ENCODE results near the gene MXI1. TPM values are rescaled to one million over a fixed set of nuclear protein-coding genes. Genes with fewer than 3 reads are reported as not detected.
"Not testable (repeated sequence)": the region's sequence is repeated elsewhere in the genome, so short reads cannot be mapped to it uniquely, and the experiment has no call there.

Gene MXI1
- polyA plus RNA-seq, 4 donors = 46.9 to 55.2 (median 50.0) TPM

DNA sequence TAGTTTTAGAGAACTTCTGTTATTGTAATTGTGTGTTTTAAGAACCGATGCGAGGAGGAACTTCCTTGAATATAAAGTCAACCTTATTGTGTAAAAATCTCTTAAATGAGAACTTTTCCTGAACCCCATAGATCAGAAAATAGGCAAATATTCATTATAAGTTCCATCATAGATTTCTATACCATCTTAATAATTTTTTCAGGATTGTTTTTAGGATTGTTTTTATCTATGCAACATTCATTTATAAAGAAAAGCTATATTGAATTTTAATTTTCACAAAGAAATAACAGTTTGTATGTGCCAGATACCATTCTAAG lies 99.0 kb downstream of the MXI1 start:
- DNase-seq (ENCODE audit: low read depth in 4 of 4, low spot score in 3 of 4) = no peak

GRCh38 chr10:110307805-110308204 lies 100.4 kb downstream of the MXI1 start:
- no peak for DNase-seq (ENCODE audit: low read depth in 4 of 4, low spot score in 3 of 4)

GRCh38 chr10:110310741-110311140 lies 103.3 kb downstream of the MXI1 start:
- DNase-seq (ENCODE audit: low read depth in 4 of 4, low spot score in 3 of 4) = no peak

DNA sequence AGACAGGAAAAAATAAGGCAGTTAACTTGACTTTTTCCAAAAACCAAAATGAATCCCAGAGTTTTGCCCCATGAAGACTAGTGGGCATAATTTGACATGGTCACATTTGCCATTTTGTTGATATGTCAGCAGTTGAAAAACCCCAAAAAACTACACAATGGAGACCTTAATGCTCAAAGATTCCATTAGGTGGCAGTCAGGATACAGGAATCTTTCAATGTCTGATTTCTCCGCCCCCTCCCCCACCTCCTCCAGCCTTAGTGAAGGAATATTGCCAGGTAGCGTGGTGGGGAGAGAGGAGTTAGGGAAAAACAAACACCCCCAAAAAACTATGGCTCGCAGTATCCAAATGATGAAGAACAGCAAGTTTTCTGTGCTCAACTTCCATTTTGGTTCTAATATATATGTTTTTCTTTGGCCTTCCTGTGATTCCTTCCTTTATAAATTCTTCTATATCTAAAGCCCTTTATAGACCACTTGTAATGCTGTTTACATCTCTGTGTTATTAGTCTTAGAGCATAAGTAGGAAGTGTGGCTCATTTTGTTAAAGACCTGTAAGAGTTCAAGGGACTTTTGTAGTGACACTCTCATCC lies 104.0 kb downstream of the MXI1 start:
- DNase-seq (ENCODE audit: low read depth in 4 of 4, low spot score in 3 of 4) = peak in 3 of 4 donors; percentile 44 to 49 (median 45)

- DNase-seq (ENCODE audit: low read depth in 4 of 4, low spot score in 3 of 4) = no peak
Measured at GRCh38 chr10:110312206-110312605, 104.8 kb downstream of the MXI1 start.

DNA sequence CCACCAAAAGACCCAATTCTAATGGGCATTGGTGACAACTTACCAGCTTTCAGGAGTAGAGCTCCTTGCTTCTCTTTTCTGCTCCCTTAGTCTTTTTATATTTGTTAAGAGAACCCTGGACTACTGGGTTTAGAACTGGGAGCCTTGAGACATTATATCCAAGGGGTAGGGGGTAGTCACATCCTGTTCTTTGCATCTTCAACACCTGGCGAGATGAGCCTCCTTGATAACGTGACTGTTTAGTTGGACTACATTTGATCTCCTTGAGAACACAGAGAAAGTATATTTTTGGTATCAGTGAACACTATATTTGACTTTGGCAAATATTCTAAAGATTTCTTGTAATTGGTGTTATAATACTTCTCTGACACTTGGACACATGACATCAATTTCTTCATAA lies 106.3 kb downstream of the MXI1 start:
- DNase-seq (ENCODE audit: low read depth in 4 of 4, low spot score in 3 of 4) = no peak

DNA sequence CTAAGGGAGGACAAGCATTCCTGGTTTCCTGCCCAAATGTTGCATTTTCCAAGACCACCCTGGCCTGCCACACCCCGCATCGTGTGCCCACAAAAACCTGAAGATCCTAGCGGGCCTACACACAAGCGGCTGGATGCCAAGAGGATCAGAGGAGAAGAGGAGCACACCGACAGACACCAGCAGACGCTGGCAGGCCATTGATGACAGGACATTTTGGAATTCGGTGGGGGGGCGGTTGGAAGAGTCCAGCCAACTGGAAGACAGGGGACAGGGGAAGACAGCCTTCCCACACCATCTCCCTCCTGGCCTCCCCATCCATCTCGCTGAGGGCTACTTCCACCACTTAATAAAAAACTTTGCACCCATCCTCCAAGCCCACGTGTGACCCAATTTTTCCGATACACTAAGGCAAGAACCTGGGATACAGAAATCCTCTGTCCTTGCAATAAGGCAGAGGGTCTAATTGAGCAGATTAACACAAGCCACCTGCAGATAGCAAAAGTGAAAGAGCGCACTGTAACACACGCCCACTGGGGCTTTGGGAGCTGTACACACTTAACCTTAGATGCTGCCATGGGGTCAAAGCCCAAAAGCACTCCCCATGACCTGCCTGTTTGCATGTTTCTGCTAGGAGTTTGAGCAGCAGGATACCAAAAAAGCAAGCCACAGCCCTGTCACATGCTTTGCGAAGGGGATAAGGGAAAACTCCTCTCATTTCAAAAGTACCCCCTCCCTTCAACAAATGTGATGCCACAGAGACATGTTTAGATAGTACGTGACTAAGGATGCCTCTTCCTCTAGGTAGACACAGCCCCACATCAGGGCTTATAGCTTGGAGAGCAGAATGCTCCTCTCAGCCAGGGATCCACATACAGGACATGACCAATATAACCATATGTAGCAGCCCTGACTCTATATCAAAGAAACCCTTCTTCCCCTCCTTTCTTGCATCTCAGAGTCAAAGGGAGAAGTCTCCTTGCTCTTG lies 110.8 kb downstream of the MXI1 start:
- DNase-seq (ENCODE audit: low read depth in 4 of 4, low spot score in 3 of 4) = no peak

DNA sequence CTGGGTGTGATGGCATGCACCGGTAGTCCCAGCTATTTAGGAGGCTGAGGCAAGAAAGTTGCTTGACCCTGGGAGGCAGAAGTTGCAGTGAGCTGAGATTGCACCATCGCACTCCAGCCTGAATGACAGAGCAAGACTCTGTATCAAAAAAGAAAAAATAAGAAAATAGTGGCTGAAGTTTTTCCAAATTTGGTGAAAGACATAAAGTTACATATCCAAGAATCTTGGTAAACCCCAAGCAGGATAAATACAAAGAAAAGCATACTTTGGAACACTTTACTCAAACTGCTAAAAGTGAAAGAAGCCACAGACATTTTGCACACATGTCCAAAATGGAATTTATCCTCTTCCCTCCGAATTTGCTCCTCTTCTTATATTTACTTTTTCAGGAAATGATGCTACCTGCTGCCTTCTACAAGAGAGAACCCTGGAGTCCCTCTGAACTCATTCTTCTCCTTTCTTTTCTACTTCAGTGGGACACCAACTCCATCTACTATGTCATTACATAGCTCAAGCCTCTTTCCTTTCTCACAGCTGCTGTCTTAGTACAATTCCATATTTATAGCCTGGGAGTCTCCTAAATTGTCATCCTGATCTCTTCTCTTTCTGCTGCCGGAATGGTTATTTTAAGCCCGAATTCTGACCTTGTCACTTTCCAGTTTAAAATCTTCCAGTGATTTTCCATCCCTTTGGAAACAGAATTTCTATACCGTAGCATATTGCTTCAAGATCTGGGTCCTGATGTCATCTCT lies 114.6 kb downstream of the MXI1 start:
- DNase-seq (ENCODE audit: low read depth in 4 of 4, low spot score in 3 of 4) = no peak

- no peak for DNase-seq (ENCODE audit: low read depth in 4 of 4, low spot score in 3 of 4)
Measured at GRCh38 chr10:110323503-110323902, 116.1 kb downstream of the MXI1 start.

- DNase-seq (ENCODE audit: low read depth in 4 of 4, low spot score in 3 of 4) = no peak
Measured at GRCh38 chr10:110324201-110324804, 116.9 kb downstream of the MXI1 start.

DNA sequence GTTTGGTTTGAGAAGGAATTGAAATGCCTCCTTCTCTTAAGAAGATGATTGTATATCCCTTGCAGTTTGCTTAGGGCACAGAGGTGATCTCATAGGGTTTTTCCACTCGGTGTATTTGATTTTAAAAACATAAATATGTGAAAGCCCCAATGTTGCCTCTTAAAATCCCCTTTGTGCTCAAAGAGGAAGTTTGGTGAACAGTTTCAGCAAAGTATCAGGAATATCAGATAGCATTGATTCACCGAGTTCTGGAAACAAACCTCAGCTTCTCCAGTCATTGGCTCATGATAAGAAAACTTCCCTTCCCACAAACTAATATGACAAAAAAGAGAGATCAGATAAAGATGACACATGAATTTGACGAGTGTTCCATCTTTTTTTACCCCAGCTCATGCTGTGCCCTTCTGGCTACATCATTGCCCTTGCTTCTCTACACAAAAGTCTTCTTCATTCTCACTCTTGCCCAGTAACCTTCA lies 117.4 kb downstream of the MXI1 start:
- no peak for DNase-seq (ENCODE audit: low read depth in 4 of 4, low spot score in 3 of 4)

- DNase-seq (ENCODE audit: low read depth in 4 of 4, low spot score in 3 of 4) = no peak
Measured at GRCh38 chr10:110326351-110327032, 119.1 kb downstream of the MXI1 start.

GRCh38 chr10:110327262-110327914 lies 120.0 kb downstream of the MXI1 start:
- DNase-seq (ENCODE audit: low read depth in 4 of 4, low spot score in 3 of 4) = no peak

DNA sequence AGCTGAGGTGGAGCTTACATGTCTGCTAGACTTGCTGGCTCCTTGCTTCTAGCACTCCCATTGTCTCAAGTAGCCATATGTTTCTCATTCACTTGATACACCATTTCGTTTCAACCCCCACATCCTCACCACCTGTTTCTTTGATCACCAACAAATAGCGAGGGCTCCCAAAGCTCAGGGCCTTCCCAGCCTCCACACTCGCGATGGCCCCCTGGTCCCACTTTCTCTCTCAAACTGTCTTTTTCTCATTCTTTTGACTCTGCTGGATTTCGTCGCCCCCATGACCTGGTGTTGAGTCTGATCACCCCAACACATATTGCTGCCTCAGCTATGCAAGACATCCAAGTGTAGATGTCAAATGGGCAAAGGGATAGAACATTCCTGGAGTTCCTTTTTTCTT lies 123.3 kb downstream of the MXI1 start:
- no peak for DNase-seq (ENCODE audit: low read depth in 4 of 4, low spot score in 3 of 4)

DNA sequence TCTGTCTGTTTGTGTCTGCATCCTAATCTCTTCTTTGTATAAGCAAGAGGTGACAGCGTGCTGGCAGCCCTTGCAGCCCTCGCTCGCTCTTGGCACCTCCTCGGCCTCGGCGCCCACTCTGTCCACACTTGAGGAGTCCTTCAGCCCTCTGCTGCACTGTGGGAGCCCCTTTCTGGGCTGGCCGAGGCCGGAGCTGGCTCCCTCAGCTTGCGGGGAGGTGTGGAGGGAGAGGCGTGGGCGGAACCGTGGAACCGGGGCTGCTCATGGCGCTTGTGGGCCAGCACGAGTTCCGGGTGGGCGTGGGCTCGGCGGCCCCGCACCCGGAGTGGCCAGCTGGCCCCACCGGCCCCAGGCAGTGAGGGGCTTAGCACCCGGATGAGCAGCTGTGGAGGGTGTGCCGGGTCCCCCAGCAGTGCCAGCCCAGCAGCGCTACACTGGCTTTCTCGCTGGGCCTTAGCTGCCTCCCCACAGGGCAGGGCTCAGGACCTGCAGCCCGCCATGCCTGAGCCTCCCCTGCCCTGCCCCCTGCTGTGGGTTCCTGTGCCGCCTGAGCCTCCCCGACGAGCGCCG lies 123.9 kb downstream of the MXI1 start:
- not testable (repeated sequence) for DNase-seq (ENCODE audit: low read depth in 4 of 4, low spot score in 3 of 4)

GRCh38 chr10:110334061-110334656 lies 126.8 kb downstream of the MXI1 start:
- DNase-seq (ENCODE audit: low read depth in 4 of 4, low spot score in 3 of 4) = no peak

DNA sequence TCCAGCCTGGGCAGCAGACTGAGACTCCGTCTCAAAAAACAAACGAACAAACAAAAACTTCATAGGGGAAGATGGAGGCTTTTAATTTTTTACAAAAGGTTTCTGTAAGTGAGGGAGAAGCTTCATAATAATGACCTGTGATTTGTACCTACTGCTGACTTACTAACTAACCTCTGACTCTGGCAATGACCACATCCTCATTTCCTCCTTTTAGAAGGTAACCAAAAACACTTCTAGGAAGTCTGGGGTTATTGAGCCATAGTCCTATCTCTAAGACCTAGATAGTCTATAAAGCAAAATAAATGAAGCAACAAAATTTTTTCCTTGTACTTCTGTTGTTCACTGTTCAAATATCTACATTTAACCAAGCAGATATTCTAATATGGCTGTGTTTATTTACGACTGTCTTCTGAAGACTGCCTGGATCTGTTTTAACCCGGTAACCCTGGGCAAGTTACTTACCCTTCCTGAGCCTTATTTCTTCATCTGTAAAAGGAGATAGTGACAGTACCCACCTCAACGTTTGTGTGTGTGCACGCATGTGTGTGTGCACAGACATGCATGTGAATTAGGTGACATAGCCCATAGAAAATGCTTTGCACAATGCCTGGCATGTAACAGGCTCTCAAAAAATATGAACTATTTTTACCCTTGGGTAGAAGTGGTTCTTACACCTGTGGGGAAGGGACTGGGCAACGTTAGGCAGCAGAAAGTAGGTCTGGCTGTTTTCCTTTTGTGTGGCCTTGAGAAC lies 128.1 kb downstream of the MXI1 start:
- no peak for DNase-seq (ENCODE audit: low read depth in 4 of 4, low spot score in 3 of 4)

GRCh38 chr10:110336111-110336721 lies 128.8 kb downstream of the MXI1 start:
- no peak for DNase-seq (ENCODE audit: low read depth in 4 of 4, low spot score in 3 of 4)

All from right renal pelvis (tissue), 4 donors.